Measurements from ENCODE around the gene CHST11.

DNA sequence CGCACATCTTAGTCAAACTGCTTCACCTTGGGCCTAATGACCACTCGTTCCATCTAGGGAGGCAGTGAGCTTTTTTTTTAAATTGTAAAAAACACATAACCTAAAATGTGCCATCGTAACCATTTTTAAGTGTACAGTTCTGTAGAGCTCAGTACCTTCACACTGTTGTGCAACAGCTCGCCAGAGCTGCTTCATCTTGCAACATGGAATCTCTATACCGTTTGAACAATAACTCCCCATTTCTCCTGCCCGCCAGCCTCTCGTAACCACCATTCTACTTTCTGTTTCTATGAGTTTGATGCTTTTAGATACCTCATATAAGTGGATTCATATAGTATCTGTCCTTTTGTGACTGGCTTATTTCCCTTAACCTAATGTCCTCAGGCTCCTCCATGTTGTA lies 196.2 kb downstream of the CHST11 start:
- no peak for TF ChIP-seq POLR2A (IDR thresholded peaks at IDR 0.05)
- TF ChIP-seq, protein P1, sequence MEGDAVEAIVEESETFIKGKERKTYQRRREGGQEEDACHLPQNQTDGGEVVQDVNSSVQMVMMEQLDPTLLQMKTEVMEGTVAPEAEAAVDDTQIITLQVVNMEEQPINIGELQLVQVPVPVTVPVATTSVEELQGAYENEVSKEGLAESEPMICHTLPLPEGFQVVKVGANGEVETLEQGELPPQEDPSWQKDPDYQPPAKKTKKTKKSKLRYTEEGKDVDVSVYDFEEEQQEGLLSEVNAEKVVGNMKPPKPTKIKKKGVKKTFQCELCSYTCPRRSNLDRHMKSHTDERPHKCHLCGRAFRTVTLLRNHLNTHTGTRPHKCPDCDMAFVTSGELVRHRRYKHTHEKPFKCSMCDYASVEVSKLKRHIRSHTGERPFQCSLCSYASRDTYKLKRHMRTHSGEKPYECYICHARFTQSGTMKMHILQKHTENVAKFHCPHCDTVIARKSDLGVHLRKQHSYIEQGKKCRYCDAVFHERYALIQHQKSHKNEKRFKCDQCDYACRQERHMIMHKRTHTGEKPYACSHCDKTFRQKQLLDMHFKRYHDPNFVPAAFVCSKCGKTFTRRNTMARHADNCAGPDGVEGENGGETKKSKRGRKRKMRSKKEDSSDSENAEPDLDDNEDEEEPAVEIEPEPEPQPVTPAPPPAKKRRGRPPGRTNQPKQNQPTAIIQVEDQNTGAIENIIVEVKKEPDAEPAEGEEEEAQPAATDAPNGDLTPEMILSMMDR (IDR thresholded peaks at IDR 0.05), result no peak
- TF ChIP-seq EP300 (IDR thresholded peaks at IDR 0.05), result no peak
